K562 (cell line): ENCODE data around the gene CD82. TPM values are rescaled to one million over a fixed set of nuclear protein-coding genes. Genes with fewer than 3 reads are reported as not detected.

Source experiments
- ADNP ChIP-seq: fragments of 200-800 bp; sonication (Bioruptor generic); IDR thresholded peaks from 2 replicates; pipeline ENCODE4 v1.6.1; 2016; ENCODE audit warnings: missing genetic modification characterization, missing compliant biosample characterization
- CSDE1 ChIP-seq, 2 experiments: fragments of 450-650 bp; IDR thresholded peaks; 2 replicates each; pipeline ENCODE4 v1.6.1; 2016; ENCODE audit warnings: mild to moderate bottlenecking in 1 of 2
- DLX4 ChIP-seq: fragments of 250-450 bp; sonication (Bioruptor Pico); IDR thresholded peaks from 2 replicates; pipeline ENCODE4 v1.6.1; 2021; ENCODE audit warnings: mild to moderate bottlenecking
- ETS1 ChIP-seq: conservative IDR thresholded peaks from 2 replicates; pipeline ENCODE4 v1.6.1; 2011; ENCODE audit warnings: low read depth, mild to moderate bottlenecking, low read length; ENCODE audit not compliant: control insufficient read depth
- FOXJ2 ChIP-seq: fragments of 200-800 bp; sonication (Bioruptor generic); IDR thresholded peaks from 2 replicates; pipeline ENCODE4 v1.6.1; 2016; ENCODE audit warnings: missing genetic modification characterization, missing compliant biosample characterization
- HDAC6 ChIP-seq: IDR thresholded peaks from 2 replicates; pipeline ENCODE4 v1.6.1; 2012; ENCODE audit warnings: low read depth, mild to moderate bottlenecking, control low read depth, inconsistent platforms, low read length, moderate library complexity
- HLTF ChIP-seq: fragments of 450-650 bp; IDR thresholded peaks from 2 replicates; pipeline ENCODE4 v1.6.1; 2016
- JUND ChIP-seq, 2 experiments: IDR thresholded peaks; 2 replicates in 1 of 2; 3 replicates in 1 of 2; pipeline ENCODE4 v1.6.1; 2011; ENCODE audit warnings: borderline replicate concordance in 2 of 2, low read depth in 2 of 2, low read length in 2 of 2, improper control_type of control experiment in 1 of 2, missing biosample characterization in 1 of 2, missing genetic modification characterization in 1 of 2, missing genetic modification reagents in 1 of 2
- MCM3 ChIP-seq: fragments of 450-650 bp; IDR thresholded peaks from 2 replicates; pipeline ENCODE4 v1.6.1; 2016
- NFXL1 ChIP-seq: fragments of 450-650 bp; formaldehyde crosslinking; IDR thresholded peaks from 2 replicates; pipeline ENCODE4 v1.4.0; 2021; ENCODE audit warnings: mild to moderate bottlenecking
- POLR2AphosphoS2 ChIP-seq: IDR thresholded peaks from 2 replicates; pipeline ENCODE4 v1.6.1; 2012; ENCODE audit warnings: low read length, improper control_type of control experiment
- TCF3 ChIP-seq: sonication (generic); formaldehyde crosslinking; IDR thresholded peaks from 2 replicates; pipeline ENCODE4 v1.4.0; 2020; ENCODE audit warnings: mild to moderate bottlenecking, missing genetic modification reagents
- VEZF1 ChIP-seq: fragments of 200-800 bp; sonication (Bioruptor generic); IDR thresholded peaks from 2 replicates; pipeline ENCODE4 v1.6.1; 2017; ENCODE audit warnings: missing genetic modification characterization, missing compliant biosample characterization
- ZBTB8A ChIP-seq: fragments of 450-650 bp; IDR thresholded peaks from 2 replicates; pipeline ENCODE4 v1.6.1; 2018; ENCODE audit warnings: mild to moderate bottlenecking, moderate library complexity; ENCODE audit not compliant: partially characterized antibody
- ZNF140 ChIP-seq: fragments of 250-450 bp; sonication (Bioruptor Pico); IDR thresholded peaks from 2 replicates; pipeline ENCODE4 v1.8.0; 2021; ENCODE audit warnings: moderate library complexity, mild to moderate bottlenecking, inconsistent platforms
- ZNF507 ChIP-seq: conservative IDR thresholded peaks from 2 replicates; pipeline ENCODE4 v1.6.1; 2017; ENCODE audit warnings: missing genetic modification characterization, missing compliant biosample characterization
- ZNF561 ChIP-seq: fragments of 450-650 bp; formaldehyde crosslinking; conservative IDR thresholded peaks from 2 replicates; pipeline ENCODE4 v1.4.0; 2020; ENCODE audit warnings: mild to moderate bottlenecking, moderate library complexity
- ZNF583 ChIP-seq: fragments of 250-450 bp; sonication (Bioruptor Pico); IDR thresholded peaks from 2 replicates; pipeline ENCODE4 v1.4.0; 2020
- ZNF76 ChIP-seq: fragments of 250-450 bp; sonication (Bioruptor Pico); IDR thresholded peaks from 2 replicates; pipeline ENCODE4 v1.4.0; 2020; ENCODE audit warnings: mild to moderate bottlenecking, moderate library complexity, borderline replicate concordance
- ZNF778 ChIP-seq: fragments of 450-650 bp; formaldehyde crosslinking; IDR thresholded peaks from 2 replicates; pipeline ENCODE4 v1.4.0; 2020; ENCODE audit warnings: mild to moderate bottlenecking, moderate library complexity
- polyA plus RNA-seq, 8 experiments: library from polyadenylated mRNA; depleted of rRNA in 4 of 8; stranded (reverse) in 5 of 8; unstranded in 3 of 8; fragments of >200 nt; fragmentation: Nextera tagmentation in 2 of 8; fragmentation: Illumina TruSeq in 1 of 8; extraction: Ambion mirVana in 2 of 8; extraction: Trizol in 1 of 8; gene quantifications; 2 replicates each; pipeline versions ENCODE4 v1.2.1 to v1.2.3, GENCODE V29; 2011 to 2014; ENCODE audit warnings: inconsistent platforms in 1 of 8, missing spikeins in 1 of 8
- total RNA-seq, 7 experiments: library from RNA; depleted of rRNA in 6 of 7; stranded (reverse); fragments of >200 nt in 6 of 7; fragmentation: Illumina TruSeq in 2 of 7; extraction: Trizol in 2 of 7; gene quantifications; 2 replicates each; pipeline versions ENCODE4 v1.2.1 to v1.2.3, GENCODE V29; 2011 to 2021; ENCODE audit warnings: low replicate concordance in 1 of 7
- TF ChIP-seq, protein P1 (sequence below): fragments of 250-450 bp; sonication (Bioruptor Pico); IDR thresholded peaks from 2 replicates; pipeline ENCODE4 v1.4.0; 2020
- TF ChIP-seq, protein P2 (sequence below): fragments of 450-650 bp; formaldehyde crosslinking; conservative IDR thresholded peaks from 2 replicates; pipeline ENCODE4 v1.4.0; 2022; ENCODE audit warnings: mild to moderate bottlenecking, missing genetic modification characterization

The CD82 gene
- total and polyA plus RNA-seq, 9 of the 15 experiments (the other 6 are each of a cell fraction or from before 2014, with no cell fraction given) = 0.27 to 9.4 (median 3.0) TPM

DNA sequence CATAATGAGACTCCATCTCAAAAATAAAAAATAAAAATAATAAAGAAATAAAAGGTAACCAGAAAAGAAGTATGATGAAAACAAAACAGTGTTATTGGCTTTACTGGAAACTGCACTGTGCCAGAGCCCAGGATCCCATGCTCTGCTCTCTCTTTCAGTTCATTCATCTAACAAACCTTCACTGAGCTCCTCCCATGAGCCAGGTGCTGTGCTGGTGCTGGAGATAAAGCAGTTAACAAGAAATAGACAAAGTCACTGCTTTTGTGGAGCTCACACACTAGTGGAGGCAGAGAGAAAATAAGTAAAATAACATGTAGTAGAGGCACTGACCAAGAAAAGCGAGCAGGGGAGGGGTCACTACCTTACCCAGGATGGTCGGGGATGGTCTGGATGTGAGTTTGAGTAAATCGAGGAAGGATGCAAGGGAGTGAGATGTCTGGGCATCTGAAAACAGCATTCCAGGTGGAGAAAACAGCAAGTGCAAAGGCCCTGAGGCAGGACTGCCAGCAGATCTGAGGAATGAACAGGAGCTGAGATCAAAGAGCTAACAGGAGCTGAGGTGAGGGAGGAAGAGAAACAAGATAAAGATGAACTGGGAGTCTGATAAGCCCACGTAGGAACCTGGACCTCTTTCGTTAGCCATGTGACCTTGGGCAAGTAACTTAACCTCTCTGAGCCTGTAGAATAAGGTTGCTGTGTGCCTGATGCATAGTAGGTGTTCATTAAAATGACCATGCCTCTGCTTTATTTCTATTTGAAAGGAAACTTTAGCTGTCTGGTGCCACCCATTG lies 31.3 kb upstream of the CD82 start (continued):
- no peak for TF ChIP-seq TCF3 (CRISPR knock-in tag)
- TF ChIP-seq HLTF = no peak
- TF ChIP-seq ZNF583 (CRISPR knock-in tag) = no peak
- no peak for TF ChIP-seq ETS1
- no peak for TF ChIP-seq ZNF778 (CRISPR knock-in tag)
- TF ChIP-seq JUND (IDR thresholded peaks at IDR 0.05; ENCODE audit: borderline replicate concordance, low read depth, low read length) = no peak
- no peak for TF ChIP-seq JUND (tag; IDR thresholded peaks at IDR 0.05; ENCODE audit: borderline replicate concordance, low read depth, low read length)
- TF ChIP-seq ZNF561 (CRISPR knock-in tag) = no peak
- TF ChIP-seq HDAC6 = no peak
- no peak for TF ChIP-seq POLR2AphosphoS2
- no peak for TF ChIP-seq FOXJ2 (tag)
- no peak for TF ChIP-seq ZBTB8A
- no peak for TF ChIP-seq CSDE1 (IDR thresholded peaks at IDR 0.05)
- TF ChIP-seq DLX4 (CRISPR knock-in tag) = no peak
- TF ChIP-seq VEZF1 (CRISPR knock-in tag) = no peak
- TF ChIP-seq, protein P1, sequence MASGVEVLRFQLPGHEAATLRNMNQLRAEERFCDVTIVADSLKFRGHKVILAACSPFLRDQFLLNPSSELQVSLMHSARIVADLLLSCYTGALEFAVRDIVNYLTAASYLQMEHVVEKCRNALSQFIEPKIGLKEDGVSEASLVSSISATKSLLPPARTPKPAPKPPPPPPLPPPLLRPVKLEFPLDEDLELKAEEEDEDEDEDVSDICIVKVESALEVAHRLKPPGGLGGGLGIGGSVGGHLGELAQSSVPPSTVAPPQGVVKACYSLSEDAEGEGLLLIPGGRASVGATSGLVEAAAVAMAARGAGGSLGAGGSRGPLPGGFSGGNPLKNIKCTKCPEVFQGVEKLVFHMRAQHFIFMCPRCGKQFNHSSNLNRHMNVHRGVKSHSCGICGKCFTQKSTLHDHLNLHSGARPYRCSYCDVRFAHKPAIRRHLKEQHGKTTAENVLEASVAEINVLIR (CRISPR knock-in tag) = no peak
- no peak for TF ChIP-seq NFXL1 (CRISPR knock-in tag)
- no peak for TF ChIP-seq ZNF140 (CRISPR knock-in tag)
- TF ChIP-seq ZNF76 (CRISPR knock-in tag) = no peak
- TF ChIP-seq ZNF507 (tag) = no peak
- peak; percentile 74; the same call in 1 of the 2 replicates for TF ChIP-seq ADNP (tag)
- no peak for TF ChIP-seq MCM3
- TF ChIP-seq, protein P2, sequence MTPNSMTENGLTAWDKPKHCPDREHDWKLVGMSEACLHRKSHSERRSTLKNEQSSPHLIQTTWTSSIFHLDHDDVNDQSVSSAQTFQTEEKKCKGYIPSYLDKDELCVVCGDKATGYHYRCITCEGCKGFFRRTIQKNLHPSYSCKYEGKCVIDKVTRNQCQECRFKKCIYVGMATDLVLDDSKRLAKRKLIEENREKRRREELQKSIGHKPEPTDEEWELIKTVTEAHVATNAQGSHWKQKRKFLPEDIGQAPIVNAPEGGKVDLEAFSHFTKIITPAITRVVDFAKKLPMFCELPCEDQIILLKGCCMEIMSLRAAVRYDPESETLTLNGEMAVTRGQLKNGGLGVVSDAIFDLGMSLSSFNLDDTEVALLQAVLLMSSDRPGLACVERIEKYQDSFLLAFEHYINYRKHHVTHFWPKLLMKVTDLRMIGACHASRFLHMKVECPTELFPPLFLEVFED = no peak
